Common myeloid progenitor, CD34-positive (primary cell): ENCODE data around the gene FAM83E.

Source experiments
- CTCF ChIA-PET: fragments of 350-600 bp; sonication (Branson Sonifier 250); formaldehyde crosslinking; loops from one replicate; lab custom pipeline; 2021; ENCODE audit warnings: antibody characterized with exemption; lab: Charles Lee
- POLR2A ChIA-PET: fragments of 350-600 bp; sonication (Branson Sonifier 250); formaldehyde crosslinking; loops from one replicate; lab custom pipeline; 2021; ENCODE audit warnings: antibody characterized with exemption; lab: Charles Lee
- DNase-seq, 3 donors: peaks; one replicate each; pipeline versions ENCODE4 v3.0.0 to v3.0.0-alpha.2; 2013
- H3K27ac ChIP-seq, 2 experiments: 1 replicate in 1 of 2; 2 replicates in 1 of 2; pipeline ENCODE4 v1.7.0; 2013; ENCODE audit warnings: inconsistent platforms in 2 of 2, low read length in 2 of 2, mild to moderate bottlenecking in 2 of 2, low read depth in 1 of 2, moderate library complexity in 1 of 2; ENCODE audit not compliant: severe bottlenecking in 2 of 2, insufficient read depth in 1 of 2, poor library complexity in 1 of 2
- H3K27me3 ChIP-seq, 5 experiments: replicated peaks in 2 of 5; 1 replicate in 3 of 5; 2 replicates in 2 of 5; pipeline versions ENCODE4 v1.6.1 to v1.7.0; 2013; ENCODE audit warnings: low read length in 4 of 5, mild to moderate bottlenecking in 2 of 5, moderate library complexity in 2 of 5, inconsistent platforms in 1 of 5; ENCODE audit not compliant: insufficient read depth in 5 of 5, control insufficient read depth in 4 of 5
- H3K36me3 ChIP-seq, 4 experiments: 1 replicate in 2 of 4; 2 replicates in 2 of 4; pipeline versions ENCODE4 v1.6.1 to v1.7.0; 2013; ENCODE audit warnings: low read length in 3 of 4, control low read depth in 1 of 4, mild to moderate bottlenecking in 1 of 4; ENCODE audit not compliant: control insufficient read depth in 4 of 4, insufficient read depth in 4 of 4
- H3K4me1 ChIP-seq, 4 experiments: 1 replicate in 3 of 4; 2 replicates in 1 of 4; pipeline versions ENCODE4 v1.6.1 to v1.7.1; 2013; ENCODE audit warnings: low read length in 3 of 4, mild to moderate bottlenecking in 3 of 4, control low read depth in 1 of 4, inconsistent platforms in 1 of 4, moderate library complexity in 1 of 4; ENCODE audit not compliant: control insufficient read depth in 4 of 4, insufficient read depth in 4 of 4; ENCODE audit errors: control extremely low read depth in 1 of 4
- H3K4me3 ChIP-seq, 7 experiments: 1 replicate in 4 of 7; 2 replicates in 3 of 7; pipeline versions ENCODE4 v1.5.1 to v1.7.0; 2013; ENCODE audit warnings: mild to moderate bottlenecking in 7 of 7, low read length in 6 of 7, moderate library complexity in 6 of 7, inconsistent platforms in 2 of 7, low read depth in 2 of 7, control low read depth in 1 of 7; ENCODE audit not compliant: insufficient read depth in 4 of 7, control insufficient read depth in 1 of 7; ENCODE audit errors: extremely low read depth in 1 of 7
- H3K9me3 ChIP-seq, 5 experiments: 1 replicate in 4 of 5; 2 replicates in 1 of 5; pipeline versions ENCODE4 v1.6.1 to v1.7.1; 2013; ENCODE audit warnings: low read length in 4 of 5, mild to moderate bottlenecking in 2 of 5, inconsistent platforms in 1 of 5, low read depth in 1 of 5, moderate library complexity in 1 of 5; ENCODE audit not compliant: control insufficient read depth in 4 of 5, insufficient read depth in 2 of 5; ENCODE audit errors: control extremely low read depth in 1 of 5
- WGBS: methylation state at CpG from one replicate; pipeline ENCODE4 v1.1.5; 2013; ENCODE audit not compliant: insufficient coverage; 5-methylcytosine and 5-hydroxymethylcytosine counted together

FAM83E gene

GRCh38 chr19:48568345-48568886 is 46.5 kb downstream of the FAM83E start:
- peaks cover 0 to 1% (median 0%) of the 10 kb centered on the region in 5 experiments for H3K9me3 ChIP-seq
- H3K36me3 ChIP-seq: no peaks in the 10 kb centered on the region
- ChIA-PET CTCF (interaction anchor here (1.2 kb wide), 1 partner anchor 15 kb away, joined by 3 read pairs; no protein-coding TSS in a partner anchor), POLR2A (interaction anchor here (0.9 kb wide), 1 partner anchor 10 kb away, joined by 3 read pairs; no protein-coding TSS in a partner anchor)
- 59% methylated on average over 18 of the region's 19 CpGs for WGBS
- no peak overlapping the region for H3K4me3 ChIP-seq
- no peaks in the 10 kb centered on the region for H3K4me1 ChIP-seq
- H3K27me3 ChIP-seq: peaks cover 0 to 11% (median 9%) of the 10 kb centered on the region in 5 experiments
- no peak overlapping the region for H3K27ac ChIP-seq
- DNase-seq: peak; percentile 22 to 52 (median 45)

- H3K4me1 ChIP-seq: no peaks in the 10 kb centered on the region
- 100% methylated on average over 5 of the region's 7 CpGs for WGBS
- CTCF ChIA-PET: no interaction called here
Measured at GRCh38 chr19:48565090-48565489, 49.8 kb downstream of the FAM83E start.

More at GRCh38 chr19:48565090-48565489, 49.8 kb downstream of the FAM83E start:
- peaks cover 0 to 11% (median 9%) of the 10 kb centered on the region in 5 experiments for H3K27me3 ChIP-seq
- no peak overlapping the region for H3K4me3 ChIP-seq
- DNase-seq: no peak
- H3K9me3 ChIP-seq: peaks cover 0 to 1% (median 0%) of the 10 kb centered on the region in 5 experiments
- POLR2A ChIA-PET: no interaction called here
- no peak overlapping the region for H3K27ac ChIP-seq
- H3K36me3 ChIP-seq: no peaks in the 10 kb centered on the region
